Kidney tubule cell (primary cell): Measurements from ENCODE around the gene MEN1.
A peak's percentile ranks its signal among the peaks of the same experiment; 100 is the strongest.

Experiments
- DNase-seq: peaks from one replicate; pipeline ENCODE4 v3.0.0-alpha.2; 2018; ENCODE audit warnings: low spot score

The MEN1 gene

GRCh38 chr11:64801561-64802369, 8.6 kb downstream of the MEN1 start:
- DNase-seq = no peak

GRCh38 chr11:64801158-64801464, 9.2 kb downstream of the MEN1 start:
- DNase-seq = no peak

GRCh38 chr11:64800303-64801157, 9.8 kb downstream of the MEN1 start:
- DNase-seq = no peak

GRCh38 chr11:64799623-64800302, 10.6 kb downstream of the MEN1 start:
- no peak for DNase-seq

- DNase-seq = no peak
Observed at GRCh38 chr11:64799256-64799622, 11.1 kb downstream of the MEN1 start.

- no peak for DNase-seq
Observed at GRCh38 chr11:64796757-64797541, 13.4 kb downstream of the MEN1 start.

- DNase-seq = no peak
Observed at GRCh38 chr11:64796047-64796756, 14.1 kb downstream of the MEN1 start.

- DNase-seq = no peak
Observed at GRCh38 chr11:64794526-64794925, 15.8 kb downstream of the MEN1 start.

GRCh38 chr11:64793271-64794160, 16.8 kb downstream of the MEN1 start:
- DNase-seq = no peak

- no peak for DNase-seq
Observed at GRCh38 chr11:64792482-64792881, 17.9 kb downstream of the MEN1 start.

- no peak for DNase-seq
Observed at GRCh38 chr11:64791781-64792291, 18.5 kb downstream of the MEN1 start.

- no peak for DNase-seq
Observed at GRCh38 chr11:64790205-64791095, 19.9 kb downstream of the MEN1 start.

GRCh38 chr11:64789331-64790204, 20.8 kb downstream of the MEN1 start:
- no peak for DNase-seq

- DNase-seq = no peak
Observed at GRCh38 chr11:64788321-64789215, 21.8 kb downstream of the MEN1 start.

- peak; percentile 56 for DNase-seq
Observed at GRCh38 chr11:64787526-64788320, 22.6 kb downstream of the MEN1 start.

GRCh38 chr11:64786308-64786707, 24.0 kb downstream of the MEN1 start:
- DNase-seq = no peak
